GM12878 (cell line): ENCODE data around the gene FGD5. TPM values are rescaled to one million over a fixed set of nuclear protein-coding genes. Genes with fewer than 3 reads are reported as not detected.

ENCODE experiments used
- ATAC-seq: fragments of 200-7000 bp; cut with Tn5 transposase; 3 replicates; pipeline ENCODE4 v1.9.1; 2020; ENCODE audit warnings: mild to moderate bottlenecking, moderate library complexity
- BruUV-seq: library from RNA; stranded (reverse); fragments of 400-500 nt; replicated peaks from 2 replicates; lab custom pipeline; 2021; lab: Mats Ljungman, UMichigan
- CTCF ChIA-PET: fragments of 300-600 bp; sonication (Branson Sonifier 250); formaldehyde crosslinking; extraction: SDS; loops from one replicate; lab custom pipeline; 2021; ENCODE audit warnings: inconsistent platforms; lab: Yijun Ruan, JAX
- POLR2A ChIA-PET: fragments of 350-600 bp; formaldehyde crosslinking; extraction: SDS; loops from one replicate; lab custom pipeline; 2021; ENCODE audit warnings: inconsistent platforms; lab: Charles Lee
- RAD21 ChIA-PET: fragments of 300-600 bp; sonication (Branson Sonifier 250); formaldehyde crosslinking; loops from one replicate; lab custom pipeline; 2023; ENCODE audit warnings: antibody characterized with exemption; ENCODE audit not compliant: unreplicated experiment; lab: Charles Lee
- SMC1A ChIA-PET: fragments of 300-600 bp; sonication (Branson Sonifier 250); formaldehyde crosslinking; loops from one replicate; lab custom pipeline; 2023; ENCODE audit not compliant: unreplicated experiment, uncharacterized antibody; lab: Charles Lee
- DNase-seq: peaks from one replicate; pipeline ENCODE4 v3.0.0-alpha.2; 2011; ENCODE audit warnings: low read depth, low spot score
- FAIRE-seq: peaks from 3 replicates; lab custom pipeline; 2011; peaks lifted over from hg19 to GRCh38; lab: Jason Lieb, UNC
- H2AFZ ChIP-seq: 2 replicates; pipeline ENCODE4 v1.6.0; 2011; ENCODE audit warnings: low read depth, low read length, control low read depth; ENCODE audit not compliant: control insufficient read depth
- H3K27ac ChIP-seq: 2 replicates; pipeline ENCODE4 v1.5.1; 2011; ENCODE audit warnings: control low read depth; ENCODE audit not compliant: control insufficient read depth, insufficient read depth
- H3K27me3 ChIP-seq, 2 experiments: replicated peaks in 1 of 2; 2 replicates each; pipeline versions ENCODE4 v1.6.0 to v1.6.1; 2011; ENCODE audit warnings: low read length in 1 of 2; ENCODE audit not compliant: control insufficient read depth in 2 of 2, insufficient read depth in 2 of 2
- H3K36me3 ChIP-seq, 2 experiments: 2 replicates each; pipeline ENCODE4 v1.5.1; 2011; ENCODE audit warnings: low read length in 1 of 2; ENCODE audit not compliant: control insufficient read depth in 2 of 2, insufficient read depth in 2 of 2
- H3K4me1 ChIP-seq: 2 replicates; pipeline ENCODE4 v1.6.1; 2011; ENCODE audit warnings: mild to moderate bottlenecking, low read length, moderate library complexity, mixed read lengths; ENCODE audit not compliant: control insufficient read depth, insufficient read depth
- H3K4me2 ChIP-seq: 2 replicates; pipeline ENCODE4 v1.6.0; 2011; ENCODE audit warnings: control low read depth; ENCODE audit not compliant: control insufficient read depth, insufficient read depth
- H3K4me3 ChIP-seq: fragments of 200-600 bp; sonication (generic); 2 replicates; pipeline ENCODE4 v1.5.1; 2016
- H3K79me2 ChIP-seq: 2 replicates; pipeline ENCODE4 v1.6.0; 2011; ENCODE audit warnings: low read length; ENCODE audit not compliant: control insufficient read depth, insufficient read depth
- H3K9ac ChIP-seq: 2 replicates; pipeline ENCODE4 v1.8.0; 2011; ENCODE audit warnings: low read length, control low read depth, mixed read lengths; ENCODE audit not compliant: control insufficient read depth, insufficient read depth
- H3K9me3 ChIP-seq: replicated peaks from 3 replicates; pipeline ENCODE4 v1.5.1; 2011; ENCODE audit warnings: mild to moderate bottlenecking, low read length; ENCODE audit not compliant: control insufficient read depth, insufficient read depth
- H4K20me1 ChIP-seq: 2 replicates; pipeline ENCODE4 v1.6.0; 2011; ENCODE audit not compliant: control insufficient read depth, insufficient read depth
- NFXL1 ChIP-seq: fragments of 450-650 bp; IDR thresholded peaks from 2 replicates; pipeline ENCODE4 v1.6.1; 2017; ENCODE audit warnings: antibody characterized with exemption, mild to moderate bottlenecking, borderline replicate concordance
- POLR2AphosphoS2 ChIP-seq: IDR thresholded peaks from 2 replicates; pipeline ENCODE4 v1.6.1; 2011; ENCODE audit warnings: low read depth, mild to moderate bottlenecking, low read length, improper control_type of control experiment, moderate library complexity
- SIX5 ChIP-seq: IDR thresholded peaks from 2 replicates; pipeline ENCODE4 v1.6.1; 2011; ENCODE audit warnings: mild to moderate bottlenecking, low read depth, low read length, moderate library complexity; ENCODE audit not compliant: severe bottlenecking
- SMAD1 ChIP-seq: fragments of 450-650 bp; IDR thresholded peaks from 2 replicates; pipeline ENCODE4 v1.6.1; 2018; ENCODE audit warnings: mild to moderate bottlenecking, low read depth; ENCODE audit not compliant: partially characterized antibody
- TCF3 ChIP-seq: IDR thresholded peaks from 2 replicates; pipeline ENCODE4 v1.6.1; 2012; ENCODE audit warnings: low read depth, mild to moderate bottlenecking, low read length, borderline replicate concordance; ENCODE audit not compliant: insufficient read depth
- WGBS: methylation state at CpG from one replicate; pipeline ENCODE4 v1.1.6; 2016; ENCODE audit warnings: low lambda C conversion rate; ENCODE audit not compliant: insufficient replicate concordance, insufficient coverage; ENCODE audit errors: missing lambda C conversion rate; 5-methylcytosine and 5-hydroxymethylcytosine counted together
- in situ Hi-C: fragments of 300-500 bp; cut with MboI; formaldehyde crosslinking; loops from 9 replicates; pipeline ENCODE4 v1.14.3; 2018; ENCODE audit warnings: mixed read lengths
- intact Hi-C: fragments of 100-400 bp; cut with micrococcal nuclease; formaldehyde crosslinking; loops from one replicate; pipeline ENCODE4 v1.14.2; 2022; ENCODE audit not compliant: unreplicated experiment
- polyA plus RNA-seq, 11 experiments: library from polyadenylated mRNA; depleted of rRNA in 4 of 11; unstranded in 6 of 11; stranded (reverse) in 5 of 11; fragments of >200 nt; fragmentation: Nextera tagmentation in 4 of 11; fragmentation: Illumina TruSeq in 1 of 11; extraction: Ambion mirVana in 4 of 11; extraction: Trizol in 1 of 11; gene quantifications; 1 replicate in 1 of 11; 2 replicates in 10 of 11; pipeline versions ENCODE4 v1.2.1 to v1.2.3, GENCODE V29; 2011 to 2016; ENCODE audit warnings: inconsistent platforms in 2 of 11, missing spikeins in 2 of 11, low read depth in 1 of 11
- total RNA-seq, 4 experiments: library from RNA; depleted of rRNA in 3 of 4; stranded (reverse); fragments of >200 nt in 3 of 4; fragmentation: Illumina TruSeq in 1 of 4; extraction: Trizol in 1 of 4; gene quantifications; 2 replicates each; pipeline versions ENCODE4 v1.2.1 to v1.2.3, GENCODE V29; 2013 to 2021
- TF ChIP-seq, protein P1 (sequence below): fragments of 150-350 bp; IDR thresholded peaks from 2 replicates; pipeline ENCODE4 v1.6.1; 2014; ENCODE audit warnings: mild to moderate bottlenecking, low read depth, low read length
- TF ChIP-seq, protein P2 (sequence below): fragments of 450-650 bp; IDR thresholded peaks from 2 replicates; pipeline ENCODE4 v1.6.1; 2017; ENCODE audit warnings: mild to moderate bottlenecking
- TF ChIP-seq, protein P3 (sequence below): IDR thresholded peaks from 2 replicates; pipeline ENCODE4 v1.6.1; 2012; ENCODE audit warnings: improper control_type of control experiment, low read depth, low read length; ENCODE audit not compliant: insufficient replicate concordance
- TF ChIP-seq, protein P4 (sequence below): fragments of 450-650 bp; conservative IDR thresholded peaks from 2 replicates; pipeline ENCODE4 v1.6.1; 2017; ENCODE audit warnings: mild to moderate bottlenecking, moderate library complexity

The FGD5 gene
- total and polyA plus RNA-seq, 10 of the 15 experiments (the other 5 are each of a cell fraction or from before 2014, with no cell fraction given): 0.03 to 0.13 (median 0.11) TPM; not detected in 3

DNA sequence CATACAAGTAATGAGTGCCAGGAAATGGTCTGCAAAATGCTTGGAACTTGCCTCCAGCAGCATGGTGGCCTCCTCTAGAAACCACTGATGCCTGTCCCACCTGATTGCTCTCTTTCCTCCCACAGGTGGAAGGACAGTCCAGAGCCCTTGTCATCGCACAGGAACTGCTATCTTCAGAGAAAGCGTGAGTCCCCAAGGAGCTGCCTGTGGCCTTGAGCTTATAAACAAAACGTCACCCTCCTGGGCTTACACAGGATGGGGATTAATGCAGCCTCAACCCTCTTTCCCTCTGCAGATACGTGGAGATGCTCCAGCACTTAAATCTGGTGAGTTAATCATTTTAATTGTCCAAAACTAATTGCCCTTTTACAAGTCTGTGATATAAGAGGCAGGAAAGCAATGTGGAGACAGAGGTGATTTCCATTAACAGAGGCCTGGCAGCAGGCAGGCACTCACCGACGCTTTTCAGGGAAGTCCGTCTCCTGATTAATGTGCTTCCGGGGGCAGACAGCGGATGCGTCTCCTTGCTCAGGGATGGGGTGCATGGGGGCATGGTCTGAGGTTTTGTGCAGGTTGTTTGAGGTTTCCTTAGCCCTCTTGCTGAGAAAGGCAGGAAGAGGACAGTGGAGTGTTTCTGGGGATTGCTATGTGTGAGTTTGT, 61.8 kb downstream of the FGD5 start:
- DNase-seq (no peak), ATAC-seq (no peak; the same call in 2 of the 3 replicates), FAIRE-seq (no peak)
- SMC1A ChIA-PET: no interaction called here
- Histone ChIP-seq H3K9ac (no peak overlapping the region), H3K27ac (no peak overlapping the region), H3K4me1 (no peaks in the 10 kb centered on the region), H4K20me1 (no peaks in the 10 kb centered on the region), H3K36me3 (no peaks in the 10 kb centered on the region), H3K79me2 (no peaks in the 10 kb centered on the region), H3K27me3 (no peaks in the 10 kb centered on the region), H3K4me3 (no peak overlapping the region), H3K9me3 (no peaks in the 10 kb centered on the region), H3K4me2 (no peak overlapping the region), H2AFZ (no peak overlapping the region)
- POLR2A ChIA-PET: no interaction called here
- intact Hi-C loops: no loop called here
- in situ Hi-C loops: no loop called here
- WGBS: 27% methylated on average over 10 of the region's 10 CpGs
- CTCF ChIA-PET: no interaction called here
- RAD21 ChIA-PET: no interaction called here
- BruUV-seq: no TSS peak
- TF ChIP-seq, protein P1, sequence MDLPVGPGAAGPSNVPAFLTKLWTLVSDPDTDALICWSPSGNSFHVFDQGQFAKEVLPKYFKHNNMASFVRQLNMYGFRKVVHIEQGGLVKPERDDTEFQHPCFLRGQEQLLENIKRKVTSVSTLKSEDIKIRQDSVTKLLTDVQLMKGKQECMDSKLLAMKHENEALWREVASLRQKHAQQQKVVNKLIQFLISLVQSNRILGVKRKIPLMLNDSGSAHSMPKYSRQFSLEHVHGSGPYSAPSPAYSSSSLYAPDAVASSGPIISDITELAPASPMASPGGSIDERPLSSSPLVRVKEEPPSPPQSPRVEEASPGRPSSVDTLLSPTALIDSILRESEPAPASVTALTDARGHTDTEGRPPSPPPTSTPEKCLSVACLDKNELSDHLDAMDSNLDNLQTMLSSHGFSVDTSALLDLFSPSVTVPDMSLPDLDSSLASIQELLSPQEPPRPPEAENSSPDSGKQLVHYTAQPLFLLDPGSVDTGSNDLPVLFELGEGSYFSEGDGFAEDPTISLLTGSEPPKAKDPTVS: no peak
- TF ChIP-seq, protein P2, sequence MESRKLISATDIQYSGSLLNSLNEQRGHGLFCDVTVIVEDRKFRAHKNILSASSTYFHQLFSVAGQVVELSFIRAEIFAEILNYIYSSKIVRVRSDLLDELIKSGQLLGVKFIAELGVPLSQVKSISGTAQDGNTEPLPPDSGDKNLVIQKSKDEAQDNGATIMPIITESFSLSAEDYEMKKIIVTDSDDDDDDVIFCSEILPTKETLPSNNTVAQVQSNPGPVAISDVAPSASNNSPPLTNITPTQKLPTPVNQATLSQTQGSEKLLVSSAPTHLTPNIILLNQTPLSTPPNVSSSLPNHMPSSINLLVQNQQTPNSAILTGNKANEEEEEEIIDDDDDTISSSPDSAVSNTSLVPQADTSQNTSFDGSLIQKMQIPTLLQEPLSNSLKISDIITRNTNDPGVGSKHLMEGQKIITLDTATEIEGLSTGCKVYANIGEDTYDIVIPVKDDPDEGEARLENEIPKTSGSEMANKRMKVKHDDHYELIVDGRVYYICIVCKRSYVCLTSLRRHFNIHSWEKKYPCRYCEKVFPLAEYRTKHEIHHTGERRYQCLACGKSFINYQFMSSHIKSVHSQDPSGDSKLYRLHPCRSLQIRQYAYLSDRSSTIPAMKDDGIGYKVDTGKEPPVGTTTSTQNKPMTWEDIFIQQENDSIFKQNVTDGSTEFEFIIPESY: no peak
- TF ChIP-seq TCF3 (no peak), SIX5 (no peak), SMAD1 (no peak), NFXL1 (no peak), POLR2AphosphoS2 (no peak)
- TF ChIP-seq, protein P3, sequence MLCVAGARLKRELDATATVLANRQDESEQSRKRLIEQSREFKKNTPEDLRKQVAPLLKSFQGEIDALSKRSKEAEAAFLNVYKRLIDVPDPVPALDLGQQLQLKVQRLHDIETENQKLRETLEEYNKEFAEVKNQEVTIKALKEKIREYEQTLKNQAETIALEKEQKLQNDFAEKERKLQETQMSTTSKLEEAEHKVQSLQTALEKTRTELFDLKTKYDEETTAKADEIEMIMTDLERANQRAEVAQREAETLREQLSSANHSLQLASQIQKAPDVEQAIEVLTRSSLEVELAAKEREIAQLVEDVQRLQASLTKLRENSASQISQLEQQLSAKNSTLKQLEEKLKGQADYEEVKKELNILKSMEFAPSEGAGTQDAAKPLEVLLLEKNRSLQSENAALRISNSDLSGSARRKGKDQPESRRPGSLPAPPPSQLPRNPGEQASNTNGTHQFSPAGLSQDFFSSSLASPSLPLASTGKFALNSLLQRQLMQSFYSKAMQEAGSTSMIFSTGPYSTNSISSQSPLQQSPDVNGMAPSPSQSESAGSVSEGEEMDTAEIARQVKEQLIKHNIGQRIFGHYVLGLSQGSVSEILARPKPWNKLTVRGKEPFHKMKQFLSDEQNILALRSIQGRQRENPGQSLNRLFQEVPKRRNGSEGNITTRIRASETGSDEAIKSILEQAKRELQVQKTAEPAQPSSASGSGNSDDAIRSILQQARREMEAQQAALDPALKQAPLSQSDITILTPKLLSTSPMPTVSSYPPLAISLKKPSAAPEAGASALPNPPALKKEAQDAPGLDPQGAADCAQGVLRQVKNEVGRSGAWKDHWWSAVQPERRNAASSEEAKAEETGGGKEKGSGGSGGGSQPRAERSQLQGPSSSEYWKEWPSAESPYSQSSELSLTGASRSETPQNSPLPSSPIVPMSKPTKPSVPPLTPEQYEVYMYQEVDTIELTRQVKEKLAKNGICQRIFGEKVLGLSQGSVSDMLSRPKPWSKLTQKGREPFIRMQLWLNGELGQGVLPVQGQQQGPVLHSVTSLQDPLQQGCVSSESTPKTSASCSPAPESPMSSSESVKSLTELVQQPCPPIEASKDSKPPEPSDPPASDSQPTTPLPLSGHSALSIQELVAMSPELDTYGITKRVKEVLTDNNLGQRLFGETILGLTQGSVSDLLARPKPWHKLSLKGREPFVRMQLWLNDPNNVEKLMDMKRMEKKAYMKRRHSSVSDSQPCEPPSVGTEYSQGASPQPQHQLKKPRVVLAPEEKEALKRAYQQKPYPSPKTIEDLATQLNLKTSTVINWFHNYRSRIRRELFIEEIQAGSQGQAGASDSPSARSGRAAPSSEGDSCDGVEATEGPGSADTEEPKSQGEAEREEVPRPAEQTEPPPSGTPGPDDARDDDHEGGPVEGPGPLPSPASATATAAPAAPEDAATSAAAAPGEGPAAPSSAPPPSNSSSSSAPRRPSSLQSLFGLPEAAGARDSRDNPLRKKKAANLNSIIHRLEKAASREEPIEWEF: no peak
- TF ChIP-seq, protein P4, sequence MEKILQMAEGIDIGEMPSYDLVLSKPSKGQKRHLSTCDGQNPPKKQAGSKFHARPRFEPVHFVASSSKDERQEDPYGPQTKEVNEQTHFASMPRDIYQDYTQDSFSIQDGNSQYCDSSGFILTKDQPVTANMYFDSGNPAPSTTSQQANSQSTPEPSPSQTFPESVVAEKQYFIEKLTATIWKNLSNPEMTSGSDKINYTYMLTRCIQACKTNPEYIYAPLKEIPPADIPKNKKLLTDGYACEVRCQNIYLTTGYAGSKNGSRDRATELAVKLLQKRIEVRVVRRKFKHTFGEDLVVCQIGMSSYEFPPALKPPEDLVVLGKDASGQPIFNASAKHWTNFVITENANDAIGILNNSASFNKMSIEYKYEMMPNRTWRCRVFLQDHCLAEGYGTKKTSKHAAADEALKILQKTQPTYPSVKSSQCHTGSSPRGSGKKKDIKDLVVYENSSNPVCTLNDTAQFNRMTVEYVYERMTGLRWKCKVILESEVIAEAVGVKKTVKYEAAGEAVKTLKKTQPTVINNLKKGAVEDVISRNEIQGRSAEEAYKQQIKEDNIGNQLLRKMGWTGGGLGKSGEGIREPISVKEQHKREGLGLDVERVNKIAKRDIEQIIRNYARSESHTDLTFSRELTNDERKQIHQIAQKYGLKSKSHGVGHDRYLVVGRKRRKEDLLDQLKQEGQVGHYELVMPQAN: no peak
